Daoy (cell line): ENCODE measurements around the gene EBP. TPM values are rescaled to one million over a fixed set of nuclear protein-coding genes. Genes with fewer than 3 reads are reported as not detected.
"Not testable (repeated sequence)": the region's sequence is repeated elsewhere in the genome, so short reads cannot be mapped to it uniquely, and the experiment has no call there.

Experiments used
- DNase-seq: peaks from one replicate; pipeline ENCODE4 v3.0.0-alpha.2; 2015; ENCODE audit warnings: low read depth
- total RNA-seq: library from RNA; depleted of rRNA; stranded (reverse); fragments of >200 nt; shearing (Covaris generic); gene quantifications from 2 replicates; pipeline ENCODE4 v1.2.3, GENCODE V29; 2014

EBP gene
- total RNA-seq, 1 experiment from 2014 or later: 105 TPM

- no peak for DNase-seq
Observed at GRCh38 chrX:48523682-48524081, 2.1 kb downstream of the EBP start.

GRCh38 chrX:48525853-48526252 is 4.2 kb downstream of the EBP start:
- DNase-seq: not testable (repeated sequence)

DNA sequence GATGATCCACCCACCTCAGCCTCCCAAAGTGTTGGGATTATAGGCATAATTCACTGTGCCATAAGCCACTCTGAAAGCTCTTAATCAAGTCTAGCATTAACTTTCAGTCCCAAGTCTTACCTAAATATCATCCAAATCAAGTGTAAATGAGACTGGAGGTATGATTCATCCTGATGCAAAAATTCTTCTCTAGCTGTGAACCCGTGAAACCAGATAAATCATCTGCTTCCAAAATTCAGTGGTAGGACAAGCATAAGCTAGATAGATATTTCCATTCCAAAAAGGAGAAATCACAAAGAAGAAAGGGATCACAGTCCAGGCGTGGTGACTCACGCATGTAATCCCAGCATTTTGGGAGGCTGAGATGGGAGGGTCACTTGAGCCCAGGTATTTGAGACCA is 9.1 kb downstream of the EBP start:
- DNase-seq: no peak

DNA sequence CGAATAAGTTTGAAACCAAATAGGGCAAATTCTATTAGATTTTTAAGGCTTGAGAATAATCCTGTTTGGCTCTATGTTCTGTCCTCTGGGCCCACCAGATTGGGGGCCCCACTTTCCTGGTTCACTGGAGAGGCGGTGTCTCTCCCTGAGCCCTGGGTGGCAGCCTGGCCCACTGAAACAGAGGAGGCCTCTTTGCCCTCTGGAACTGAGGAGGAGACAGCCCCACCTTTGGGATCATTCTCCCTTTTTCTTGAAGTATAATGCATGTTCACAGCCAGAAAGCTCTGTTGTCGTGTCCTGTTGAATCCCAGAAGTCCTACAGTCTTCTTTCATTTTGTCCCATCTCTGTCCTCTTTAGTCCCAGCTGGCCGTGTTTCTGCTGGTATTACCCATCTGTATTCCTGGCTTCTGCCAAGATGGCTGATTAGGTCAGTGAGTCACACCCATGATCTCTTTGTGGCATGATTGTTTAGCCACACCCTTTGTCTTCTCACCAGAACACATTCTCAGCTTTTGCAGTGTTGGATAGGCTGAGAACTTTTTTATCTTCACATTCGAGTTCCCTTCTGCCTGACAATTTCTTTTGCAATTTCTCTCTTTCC is 9.9 kb downstream of the EBP start:
- peak; percentile 76 for DNase-seq

- DNase-seq: no peak
Observed at GRCh38 chrX:48532161-48532560, 10.6 kb downstream of the EBP start.

DNA sequence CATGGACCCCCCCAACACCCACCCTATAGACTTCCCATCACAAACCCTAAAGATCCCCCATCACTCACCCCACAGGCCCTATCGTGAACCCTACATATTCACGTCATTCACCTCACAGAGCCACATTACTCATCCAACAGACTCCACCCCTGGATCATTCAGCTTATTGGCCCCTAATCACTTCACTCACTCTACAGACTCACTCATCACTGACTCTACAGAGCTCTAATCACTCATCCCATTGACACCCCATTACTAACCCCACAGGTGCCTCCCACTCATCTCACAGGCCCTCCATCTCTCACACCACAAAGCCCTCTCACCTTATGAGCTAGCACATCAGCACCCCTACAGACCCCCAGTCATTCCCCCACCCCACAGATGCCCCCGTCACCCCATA is 11.6 kb downstream of the EBP start:
- no peak for DNase-seq

DNA sequence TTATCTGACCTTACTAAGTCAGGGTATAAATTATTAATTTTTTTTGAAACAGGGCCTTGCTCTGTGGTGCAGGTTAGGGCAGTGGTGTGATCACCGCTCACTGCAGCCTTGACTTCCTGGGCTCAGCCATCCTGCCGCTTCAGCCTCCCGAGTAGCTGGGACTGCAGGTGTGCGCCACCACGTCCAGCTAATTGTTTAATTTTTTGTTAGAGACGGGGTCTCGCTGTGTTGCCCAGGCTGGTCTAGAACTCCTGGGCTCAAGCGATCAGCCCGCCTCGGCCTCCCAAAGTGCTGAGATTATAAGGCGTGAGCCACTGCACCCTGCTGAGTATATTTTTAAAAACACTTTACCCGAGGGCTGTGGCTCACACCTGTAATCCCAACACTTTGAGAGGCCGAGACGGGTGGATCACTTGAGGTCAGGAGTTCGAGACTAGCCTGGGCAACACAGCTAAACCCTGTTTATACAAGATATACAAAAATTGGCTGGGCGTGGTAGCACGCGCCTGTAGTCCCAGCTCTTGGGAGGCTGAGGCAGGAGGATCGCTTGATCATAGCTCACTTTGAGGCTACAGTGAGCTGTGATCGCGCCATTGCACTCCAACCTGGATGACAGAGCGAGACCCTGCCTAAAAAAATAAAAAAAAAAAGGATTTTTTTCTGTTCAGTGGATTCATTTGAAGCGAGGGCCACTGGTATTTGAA is 17.2 kb downstream of the EBP start:
- no peak for DNase-seq

DNA sequence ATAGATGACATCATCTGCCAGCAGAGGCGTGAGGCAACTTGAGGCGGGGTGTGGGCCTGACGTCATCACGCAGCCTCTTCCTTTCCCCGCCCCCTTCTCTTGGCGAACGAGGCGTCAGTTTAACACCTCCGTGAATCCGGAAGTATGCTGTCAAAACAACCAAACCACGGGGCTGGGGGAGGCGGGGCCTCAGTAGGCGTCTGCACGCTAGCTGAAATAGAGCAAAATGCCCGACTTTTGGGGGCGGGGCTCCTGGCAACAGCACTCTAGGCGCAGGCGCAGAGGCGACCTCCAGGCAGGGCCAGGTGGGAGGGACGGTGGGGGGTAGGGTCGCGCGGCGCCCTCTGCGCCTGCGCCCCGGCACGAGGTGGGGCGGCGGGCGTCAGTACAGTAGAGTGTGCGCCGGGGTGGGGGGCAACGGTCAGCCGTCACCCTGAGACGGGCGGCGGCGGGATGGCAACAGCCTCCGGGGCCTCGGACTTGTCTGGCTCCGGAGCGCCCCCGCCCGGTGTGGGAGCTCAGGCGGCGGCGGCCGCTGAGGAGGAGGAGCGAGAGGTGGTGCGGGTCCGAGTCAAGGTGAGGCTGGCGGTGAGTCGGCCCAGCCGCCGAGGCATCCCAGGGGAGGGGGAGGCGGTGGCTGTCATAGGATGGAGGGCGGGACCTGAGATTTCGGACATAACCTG is 17.9 kb downstream of the EBP start, which contains the start of gene TBC1D25:
Gene TBC1D25 (plus strand): TSS at position 370 of the 683 bp plus-strand sequence. CDS start 84 bp downstream, at position 454.
- peak; percentile 93 for DNase-seq

DNA sequence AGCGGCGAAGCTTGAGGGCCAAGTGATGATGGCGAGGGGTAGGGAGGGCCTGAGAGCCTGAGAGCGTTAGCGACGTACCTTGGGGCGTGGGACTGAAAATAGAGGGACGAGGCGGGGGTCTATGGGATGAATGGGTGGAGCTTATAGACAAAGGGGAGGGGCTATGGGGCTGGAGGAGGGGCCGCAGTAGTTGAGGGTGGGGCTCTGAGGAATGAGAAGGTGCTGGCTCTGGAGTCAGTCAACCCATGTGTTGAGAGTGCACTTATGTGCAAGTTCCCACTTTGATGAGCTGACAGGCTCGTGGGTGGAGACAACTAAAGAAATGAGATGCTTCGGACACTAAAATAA is 18.4 kb downstream of the EBP start:
- no peak for DNase-seq

- DNase-seq: no peak
Observed at GRCh38 chrX:48540480-48540879, 18.9 kb downstream of the EBP start.

GRCh38 chrX:48541140-48541814 is 19.7 kb downstream of the EBP start:
- no peak for DNase-seq

DNA sequence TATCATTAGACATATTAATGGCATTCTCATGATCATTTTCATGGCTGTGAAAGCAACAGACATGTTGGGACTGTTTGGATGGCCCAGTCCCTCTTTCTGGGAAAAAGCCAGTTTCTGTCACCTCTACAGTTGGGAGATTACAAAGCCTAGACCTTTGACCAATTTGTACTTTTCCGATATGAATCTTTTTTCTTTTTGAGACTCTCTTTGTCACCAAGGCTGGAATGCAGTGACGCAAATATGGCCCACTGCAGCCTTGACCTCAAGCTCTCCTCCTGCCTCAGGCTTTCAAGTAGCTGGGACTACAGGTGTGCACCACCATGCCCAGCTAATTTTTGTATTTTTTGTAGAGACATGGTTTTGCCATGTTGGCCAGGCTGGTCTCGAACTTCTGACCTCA is 27.3 kb downstream of the EBP start:
- DNase-seq: no peak

DNA sequence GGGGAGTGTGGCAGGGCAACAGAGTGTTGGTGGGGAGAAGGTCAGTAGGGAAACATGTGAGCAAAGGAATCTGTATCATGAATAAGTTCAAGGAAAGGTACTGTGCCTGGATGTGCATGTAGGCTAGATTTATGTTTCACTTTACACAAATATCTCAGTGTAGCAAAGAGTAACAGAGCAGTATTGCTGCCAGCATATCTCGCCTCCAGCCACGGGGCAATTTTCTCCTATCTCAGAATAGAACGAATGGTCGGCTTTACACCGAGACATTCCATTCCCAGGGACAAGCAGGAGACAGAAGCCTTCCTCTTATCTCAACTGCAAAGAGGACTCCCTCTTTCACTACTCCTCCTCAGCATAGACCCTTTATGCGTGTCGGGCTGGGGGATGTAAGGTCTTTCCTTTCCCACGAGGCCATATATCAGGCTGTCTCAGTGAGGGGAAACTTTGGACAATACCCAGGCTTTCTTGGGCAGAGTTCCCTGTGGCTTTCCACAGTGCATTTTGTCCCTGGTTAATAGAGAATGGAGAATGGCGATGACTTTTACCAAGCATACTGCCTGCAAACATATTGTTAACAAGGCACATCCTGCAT is 34.2 kb downstream of the EBP start:
- DNase-seq: not testable (repeated sequence)

DNA sequence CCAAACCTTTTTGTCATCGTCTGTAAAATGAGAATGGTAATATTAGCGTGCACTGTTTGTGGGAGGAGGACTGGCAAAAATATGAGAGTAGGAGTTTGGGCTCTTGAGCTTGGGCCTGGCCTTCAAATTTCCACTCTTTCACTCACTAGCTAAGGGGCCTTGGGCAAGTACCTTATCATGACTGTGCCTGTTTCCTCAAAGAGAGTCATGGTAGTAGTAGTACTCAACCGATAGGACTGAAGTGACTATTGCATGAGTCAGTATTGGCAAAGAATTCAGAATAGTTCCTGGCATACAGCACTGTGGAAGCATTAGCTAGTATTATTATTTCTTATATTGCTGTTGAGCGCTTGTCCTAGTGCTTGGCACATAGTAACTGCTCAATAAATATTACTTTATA is 36.7 kb downstream of the EBP start:
- peak; percentile 62 for DNase-seq

DNA sequence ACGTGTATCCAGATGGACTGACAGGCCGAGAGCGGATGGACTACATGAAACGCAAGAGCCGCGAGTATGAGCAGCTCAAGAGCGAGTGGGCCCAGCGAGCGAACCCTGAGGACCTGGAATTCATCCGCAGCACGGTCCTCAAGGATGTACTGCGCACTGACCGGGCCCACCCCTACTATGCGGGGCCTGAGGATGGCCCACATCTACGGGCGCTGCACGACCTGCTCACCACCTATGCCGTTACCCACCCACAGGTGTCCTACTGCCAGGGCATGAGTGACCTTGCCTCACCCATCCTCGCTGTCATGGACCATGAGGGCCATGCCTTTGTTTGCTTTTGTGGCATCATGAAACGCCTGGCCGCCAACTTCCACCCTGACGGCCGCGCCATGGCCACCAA is 38.0 kb downstream of the EBP start:
- no peak for DNase-seq

DNA sequence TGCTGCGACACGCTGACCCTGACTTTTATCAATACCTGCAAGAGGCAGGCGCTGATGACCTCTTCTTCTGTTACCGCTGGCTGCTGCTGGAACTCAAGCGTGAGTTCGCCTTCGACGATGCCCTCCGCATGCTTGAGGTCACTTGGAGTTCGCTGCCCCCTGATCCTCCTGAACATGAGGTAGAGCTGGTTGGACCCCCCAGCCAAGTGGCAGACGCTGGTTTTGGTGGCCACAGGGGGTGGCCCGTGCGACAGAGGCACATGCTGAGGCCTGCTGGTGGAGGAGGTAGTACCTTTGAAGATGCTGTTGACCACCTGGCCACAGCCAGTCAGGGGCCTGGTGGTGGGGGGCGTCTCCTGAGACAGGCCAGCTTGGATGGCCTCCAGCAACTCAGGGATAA is 38.4 kb downstream of the EBP start:
- DNase-seq: no peak

- no peak for DNase-seq
Observed at GRCh38 chrX:48560681-48561080, 39.1 kb downstream of the EBP start.

- peak; percentile 47 for DNase-seq
Observed at GRCh38 chrX:48569958-48570357, 48.4 kb downstream of the EBP start.

- no peak for DNase-seq
Observed at GRCh38 chrX:48573690-48574269, 52.2 kb downstream of the EBP start.

DNA sequence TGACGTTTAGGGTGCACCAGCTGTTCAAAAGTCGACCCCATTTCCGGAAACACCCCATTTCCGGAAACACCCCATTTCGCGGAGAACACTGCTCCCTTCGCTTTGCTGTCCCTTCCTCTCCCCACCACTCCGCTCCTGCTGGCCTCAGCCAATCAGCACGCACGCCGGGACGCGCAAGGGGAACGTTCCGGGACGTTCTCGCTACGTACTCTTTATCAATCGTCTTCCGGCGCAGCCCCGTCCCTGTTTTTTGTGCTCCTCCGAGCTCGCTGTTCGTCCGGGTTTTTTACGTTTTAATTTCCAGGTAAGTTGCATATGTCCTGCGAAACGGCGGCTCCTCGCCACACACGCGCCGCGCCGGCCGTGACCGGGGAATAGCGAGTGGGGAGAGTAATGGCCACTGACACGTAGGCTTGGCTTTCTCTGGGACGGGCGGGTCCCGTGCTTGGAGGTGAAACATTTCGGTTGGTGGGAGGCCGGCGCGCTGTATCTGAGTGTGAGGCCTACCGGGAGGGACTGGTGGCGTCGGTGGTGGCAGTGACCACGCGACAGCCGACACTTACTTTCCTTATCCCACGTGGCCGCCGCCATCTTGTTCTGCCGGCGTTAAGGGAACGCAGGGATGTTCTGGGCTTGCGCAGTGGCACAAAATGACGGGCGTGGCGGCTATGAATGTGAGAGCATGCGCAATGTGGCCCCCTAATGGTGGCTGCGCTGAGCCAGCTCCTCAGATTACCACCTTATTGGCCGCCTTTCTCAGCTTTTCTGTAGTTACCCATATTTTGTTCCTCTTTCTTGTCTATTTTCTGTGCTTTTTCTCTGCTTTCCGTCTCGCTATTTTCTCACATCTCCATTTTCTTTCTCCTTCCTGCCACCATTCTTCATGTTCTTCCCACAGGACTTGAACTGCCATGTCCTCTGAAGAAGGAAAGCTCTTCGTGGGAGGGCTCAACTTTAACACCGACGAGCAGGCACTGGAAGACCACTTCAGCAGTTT is 53.0 kb downstream of the EBP start, which contains the start of gene RBM3:
Gene RBM3 (plus strand): TSS at position 215 of the 997 bp plus-strand sequence. CDS start 697 bp downstream, at position 912.
- peak; percentile 95 for DNase-seq
